ENCODE results near the gene KPNA6. TPM values are rescaled to one million over a fixed set of nuclear protein-coding genes. Genes with fewer than 3 reads are reported as not detected.
"Not testable (repeated sequence)": the region's sequence is repeated elsewhere in the genome, so short reads cannot be mapped to it uniquely, and the experiment has no call there.

The KPNA6 gene
- total RNA-seq, 3 donors from 2014 or later (not counting 1 experiment from before 2014, with no cell fraction given), result 48.6 to 59.0 (median 52.8) TPM

DNA sequence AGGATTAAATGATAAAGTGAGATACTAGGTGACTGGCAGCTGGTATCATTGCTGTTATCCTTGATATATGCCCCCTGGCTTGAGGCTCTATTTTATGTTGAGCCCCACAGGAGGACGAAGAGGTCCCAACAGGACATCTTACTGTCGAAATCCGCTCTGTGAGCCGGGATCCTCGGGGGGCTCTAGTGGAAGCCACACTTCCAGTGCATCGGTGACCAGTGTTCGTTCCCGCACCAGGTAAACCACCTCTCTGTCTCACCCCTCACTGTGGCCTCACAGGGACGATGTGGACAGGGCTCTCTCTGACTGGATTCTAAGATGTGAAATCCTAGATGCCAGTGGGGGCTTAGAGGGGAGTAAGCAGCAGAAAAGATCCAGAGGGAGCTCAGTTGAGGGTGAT lies 33.0 kb upstream of the KPNA6 start:
- Histone ChIP-seq H3K27ac (ENCODE audit: low read length) (no peak overlapping the region), H3K36me3 (ENCODE audit: control insufficient read depth, insufficient read depth, low read length) (peaks cover 23% of the 10 kb centered on the region), H3K9me3 (ENCODE audit: control insufficient read depth, insufficient read depth, low read length) (no peaks in the 10 kb centered on the region), H3K4me1 (ENCODE audit: control insufficient read depth, insufficient read depth, low read length) (peaks cover 19% of the 10 kb centered on the region), H3K27me3 (ENCODE audit: control insufficient read depth, insufficient read depth, low read length) (no peaks in the 10 kb centered on the region), H3K4me3 (ENCODE audit: low read length) (no peak overlapping the region)
- 98% methylated on average over 9 of the region's 9 CpGs for WGBS (ENCODE audit: insufficient coverage)
- no peaks in the 10 kb centered on the region for H3K9me3 Mint-ChIP-seq
- intact Hi-C loops (cut with micrococcal nuclease), result no loop called here
- H3K36me3 Mint-ChIP-seq, result no peaks in the 10 kb centered on the region
- peak overlapping the region in 1 of 2 donors; percentile 87 for H3K27ac Mint-ChIP-seq
- ATAC-seq, result no peak
- H3K4me1 Mint-ChIP-seq, result peaks cover 25 to 29% of the 10 kb centered on the region in 2 donors
- H3K4me3 Mint-ChIP-seq, result peak overlapping the region; percentile 54
- no peaks in the 10 kb centered on the region for H3K27me3 Mint-ChIP-seq (ENCODE audit: low read depth in 2 of 2)
- TF ChIP-seq, protein P1, sequence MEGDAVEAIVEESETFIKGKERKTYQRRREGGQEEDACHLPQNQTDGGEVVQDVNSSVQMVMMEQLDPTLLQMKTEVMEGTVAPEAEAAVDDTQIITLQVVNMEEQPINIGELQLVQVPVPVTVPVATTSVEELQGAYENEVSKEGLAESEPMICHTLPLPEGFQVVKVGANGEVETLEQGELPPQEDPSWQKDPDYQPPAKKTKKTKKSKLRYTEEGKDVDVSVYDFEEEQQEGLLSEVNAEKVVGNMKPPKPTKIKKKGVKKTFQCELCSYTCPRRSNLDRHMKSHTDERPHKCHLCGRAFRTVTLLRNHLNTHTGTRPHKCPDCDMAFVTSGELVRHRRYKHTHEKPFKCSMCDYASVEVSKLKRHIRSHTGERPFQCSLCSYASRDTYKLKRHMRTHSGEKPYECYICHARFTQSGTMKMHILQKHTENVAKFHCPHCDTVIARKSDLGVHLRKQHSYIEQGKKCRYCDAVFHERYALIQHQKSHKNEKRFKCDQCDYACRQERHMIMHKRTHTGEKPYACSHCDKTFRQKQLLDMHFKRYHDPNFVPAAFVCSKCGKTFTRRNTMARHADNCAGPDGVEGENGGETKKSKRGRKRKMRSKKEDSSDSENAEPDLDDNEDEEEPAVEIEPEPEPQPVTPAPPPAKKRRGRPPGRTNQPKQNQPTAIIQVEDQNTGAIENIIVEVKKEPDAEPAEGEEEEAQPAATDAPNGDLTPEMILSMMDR (IDR thresholded peaks at IDR 0.05), result no peak
- DNase-seq, result no peak

DNA sequence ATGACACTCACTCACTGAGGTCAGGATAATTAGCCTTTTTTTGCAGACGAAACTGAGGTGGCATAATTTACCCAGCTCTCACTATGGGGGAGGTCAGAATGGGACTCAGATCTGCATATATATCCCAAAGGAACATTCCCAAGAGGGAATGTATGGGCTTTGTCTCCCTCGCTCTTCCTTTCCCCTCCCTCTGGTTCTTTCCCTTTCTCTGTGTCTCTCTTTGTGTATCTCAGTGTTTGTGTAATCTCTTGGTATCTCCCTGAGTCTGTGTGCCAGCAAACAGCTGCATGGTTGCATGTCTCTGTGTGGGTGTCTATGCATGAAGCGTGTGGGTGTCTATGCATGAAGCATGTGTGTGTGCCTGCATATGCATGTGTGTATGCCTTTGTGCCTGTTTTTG lies 30.4 kb upstream of the KPNA6 start:
- intact Hi-C loops (cut with micrococcal nuclease), result no loop called here
- ATAC-seq, result no peak

GRCh38 chr1:32082022-32082421 lies 25.8 kb upstream of the KPNA6 start:
- 0% methylated on average over 1 of the region's 1 CpG for WGBS (ENCODE audit: insufficient coverage)
- Mint-ChIP-seq H3K36me3 (no peaks in the 10 kb centered on the region), H3K4me3 (no peak overlapping the region), H3K4me1 (no peaks in the 10 kb centered on the region), H3K27ac (no peak overlapping the region), H3K9me3 (no peaks in the 10 kb centered on the region), H3K27me3 (ENCODE audit: low read depth in 2 of 2) (no peaks in the 10 kb centered on the region)
- TF ChIP-seq, protein P1 (IDR thresholded peaks at IDR 0.05), result no peak
- Histone ChIP-seq H3K4me1 (ENCODE audit: control insufficient read depth, insufficient read depth, low read length) (no peaks in the 10 kb centered on the region), H3K27ac (ENCODE audit: low read length) (no peak overlapping the region), H3K36me3 (ENCODE audit: control insufficient read depth, insufficient read depth, low read length) (peaks cover 21% of the 10 kb centered on the region), H3K27me3 (ENCODE audit: control insufficient read depth, insufficient read depth, low read length) (no peaks in the 10 kb centered on the region), H3K4me3 (ENCODE audit: low read length) (no peak overlapping the region), H3K9me3 (ENCODE audit: control insufficient read depth, insufficient read depth, low read length) (no peaks in the 10 kb centered on the region)
- no peak for DNase-seq
- intact Hi-C loops (cut with micrococcal nuclease), result no loop called here
- no peak for ATAC-seq

More for the DNA sequence above, 30.4 kb upstream of the KPNA6 start:
- TF ChIP-seq, protein P1 (IDR thresholded peaks at IDR 0.05), result no peak
- Histone ChIP-seq H3K36me3 (ENCODE audit: control insufficient read depth, insufficient read depth, low read length) (peaks cover 23% of the 10 kb centered on the region), H3K9me3 (ENCODE audit: control insufficient read depth, insufficient read depth, low read length) (no peaks in the 10 kb centered on the region), H3K27ac (ENCODE audit: low read length) (no peak overlapping the region), H3K4me3 (ENCODE audit: low read length) (no peak overlapping the region), H3K27me3 (ENCODE audit: control insufficient read depth, insufficient read depth, low read length) (no peaks in the 10 kb centered on the region), H3K4me1 (ENCODE audit: control insufficient read depth, insufficient read depth, low read length) (peaks cover 13% of the 10 kb centered on the region)
- peaks cover 16 to 20% of the 10 kb centered on the region in 2 donors for H3K4me1 Mint-ChIP-seq
- 95% methylated on average over 1 of the region's 3 CpGs for WGBS (ENCODE audit: insufficient coverage)
- H3K27ac Mint-ChIP-seq, result no peak overlapping the region
- DNase-seq, result no peak
- H3K27me3 Mint-ChIP-seq (ENCODE audit: low read depth in 2 of 2), result no peaks in the 10 kb centered on the region
- H3K9me3 Mint-ChIP-seq, result no peaks in the 10 kb centered on the region
- no peak overlapping the region for H3K4me3 Mint-ChIP-seq
- no peaks in the 10 kb centered on the region for H3K36me3 Mint-ChIP-seq

DNA sequence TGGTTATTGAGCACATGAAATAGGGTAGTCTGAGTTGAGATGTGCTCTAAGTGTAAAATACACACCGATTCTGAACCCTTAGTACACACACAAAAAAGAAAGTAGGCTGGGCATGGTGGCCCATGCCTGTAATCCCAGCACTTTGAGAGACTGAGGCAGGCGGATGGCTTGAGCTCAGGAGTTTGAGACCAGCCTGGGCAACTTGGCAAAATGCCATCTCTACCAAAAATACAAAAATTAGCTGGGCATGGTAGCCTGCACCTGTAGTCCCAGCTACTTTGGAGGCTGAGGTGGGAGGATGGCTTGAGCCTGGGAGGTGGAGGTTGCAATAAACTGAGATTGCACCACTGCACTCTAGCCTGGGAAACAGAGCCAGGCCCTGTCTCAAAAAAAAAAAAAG lies 21.5 kb upstream of the KPNA6 start:
- 100% methylated on average over 2 of the region's 2 CpGs for WGBS (ENCODE audit: insufficient coverage)
- intact Hi-C loops (cut with micrococcal nuclease); H3K9me3 Mint-ChIP-seq; H3K27me3 Mint-ChIP-seq (ENCODE audit: low read depth in 2 of 2); H3K36me3 Mint-ChIP-seq; H3K4me1 ChIP-seq (ENCODE audit: control insufficient read depth, insufficient read depth, low read length); H3K4me3 ChIP-seq (ENCODE audit: low read length); H3K27ac ChIP-seq (ENCODE audit: low read length); H3K9me3 ChIP-seq (ENCODE audit: control insufficient read depth, insufficient read depth, low read length); H3K4me1 Mint-ChIP-seq; ATAC-seq; H3K27ac Mint-ChIP-seq; DNase-seq; H3K27me3 ChIP-seq (ENCODE audit: control insufficient read depth, insufficient read depth, low read length); H3K4me3 Mint-ChIP-seq: not testable (repeated sequence)
- peaks cover 16% of the 10 kb centered on the region for H3K36me3 ChIP-seq (ENCODE audit: control insufficient read depth, insufficient read depth, low read length)

Data from natural killer cell (primary cell).